Vagina (tissue), 2 donors: ENCODE results near the gene GATA3.

Source experiments
- CTCF ChIP-seq, 3 experiments: fragments of 450-650 bp in 2 of 3; fragments of 200-600 bp in 1 of 3; sonication (generic) in 1 of 3; IDR thresholded peaks; one replicate each; pipeline ENCODE4 v1.5.1; 2017 to 2019; ENCODE audit warnings: antibody characterized with exemption in 3 of 3, mild to moderate bottlenecking in 2 of 3, moderate library complexity in 2 of 3
- POLR2A ChIP-seq, 2 donors: fragments of 450-650 bp; IDR thresholded peaks; one replicate each; pipeline ENCODE4 v1.6.1; 2017; ENCODE audit warnings: antibody characterized with exemption in 2 of 2, mild to moderate bottlenecking in 2 of 2, moderate library complexity in 2 of 2
- POLR2AphosphoS5 ChIP-seq, 2 donors: sonication (generic); formaldehyde crosslinking; IDR thresholded peaks; one replicate each; pipeline ENCODE4 v1.9.0; 2017; ENCODE audit warnings: antibody characterized with exemption in 2 of 2, mild to moderate bottlenecking in 2 of 2, low read depth in 1 of 2; ENCODE audit not compliant: insufficient read depth in 1 of 2

- TF ChIP-seq CTCF (IDR thresholded peaks at IDR 0.05), result no peak
- TF ChIP-seq POLR2AphosphoS5 (IDR thresholded peaks at IDR 0.05; ENCODE audit: insufficient read depth in 1 of 2, low read depth in 1 of 2), result no peak
- TF ChIP-seq POLR2A (IDR thresholded peaks at IDR 0.05), result no peak
These were observed 48.1 kb upstream of the GATA3 start for GRCh38 chr10:8006274-8006999.
